HTERT RPE-1 (cell line): Measurements from ENCODE around the gene PRSS1.
"Not testable (repeated sequence)": the region's sequence is repeated elsewhere in the genome, so short reads cannot be mapped to it uniquely, and the experiment has no call there.

Source experiments
- in situ Hi-C: fragments of 300-500 bp; cut with MboI; formaldehyde crosslinking; loops from 4 replicates; pipeline ENCODE4 v1.14.3; 2020; ENCODE audit warnings: low sequenced_read_pairs

Gene PRSS1

GRCh38 chr7:142749218-142749993 lies at the start of gene PRSS1:
Gene PRSS1, plus strand, starts transcription at chr7:142749472. Its CDS starts 13 bp downstream, at chr7:142749485.
- in situ Hi-C loops: no loop called here

GRCh38 chr7:142700935-142701334 lies 48.3 kb upstream of the PRSS1 start:
- in situ Hi-C loops: not testable (repeated sequence)

GRCh38 chr7:142703655-142704305 lies 45.5 kb upstream of the PRSS1 start:
- in situ Hi-C loops: no loop called here

DNA sequence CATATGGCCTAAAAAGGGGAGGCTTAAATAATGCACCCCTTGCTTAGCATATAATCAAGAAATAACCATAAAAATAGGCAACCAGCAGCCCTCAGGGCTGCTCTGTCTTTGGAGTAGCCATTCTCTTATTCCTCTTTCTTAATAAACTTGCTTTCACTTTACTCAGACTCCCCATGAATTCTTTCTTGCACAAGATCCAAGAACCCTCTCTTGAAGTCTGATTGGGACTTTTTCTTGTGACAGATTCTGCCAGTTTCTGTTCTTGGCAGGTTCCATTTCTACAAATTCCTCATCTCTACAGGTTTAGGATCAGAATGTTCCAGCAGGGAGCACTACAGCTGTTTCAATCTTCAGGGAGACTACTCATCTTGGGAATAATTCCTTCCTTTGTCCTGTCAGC lies 40.5 kb upstream of the PRSS1 start:
- in situ Hi-C loops: not testable (repeated sequence)

DNA sequence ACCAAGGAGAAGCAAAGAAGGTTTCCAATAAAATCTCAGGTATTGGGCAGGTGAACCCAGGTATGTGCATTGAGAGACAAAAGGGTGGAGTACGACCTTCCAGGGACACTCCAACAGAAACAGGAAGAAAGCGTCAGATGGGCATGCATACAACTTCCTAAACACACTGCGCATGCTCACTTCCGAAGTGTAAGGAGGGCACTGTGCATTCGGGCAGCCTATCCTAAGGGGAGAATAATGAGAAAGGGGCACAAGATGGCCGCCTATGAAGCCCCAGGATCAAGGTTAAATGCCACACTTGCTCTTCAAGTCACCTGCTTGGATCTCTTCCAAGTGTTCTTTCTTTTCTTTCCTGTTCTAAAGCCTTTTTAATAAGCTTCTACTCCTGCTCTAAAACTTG lies 39.4 kb upstream of the PRSS1 start:
- in situ Hi-C loops: no loop called here

- in situ Hi-C loops: no loop called here
Measured at GRCh38 chr7:142711196-142711595, 38.1 kb upstream of the PRSS1 start.

DNA sequence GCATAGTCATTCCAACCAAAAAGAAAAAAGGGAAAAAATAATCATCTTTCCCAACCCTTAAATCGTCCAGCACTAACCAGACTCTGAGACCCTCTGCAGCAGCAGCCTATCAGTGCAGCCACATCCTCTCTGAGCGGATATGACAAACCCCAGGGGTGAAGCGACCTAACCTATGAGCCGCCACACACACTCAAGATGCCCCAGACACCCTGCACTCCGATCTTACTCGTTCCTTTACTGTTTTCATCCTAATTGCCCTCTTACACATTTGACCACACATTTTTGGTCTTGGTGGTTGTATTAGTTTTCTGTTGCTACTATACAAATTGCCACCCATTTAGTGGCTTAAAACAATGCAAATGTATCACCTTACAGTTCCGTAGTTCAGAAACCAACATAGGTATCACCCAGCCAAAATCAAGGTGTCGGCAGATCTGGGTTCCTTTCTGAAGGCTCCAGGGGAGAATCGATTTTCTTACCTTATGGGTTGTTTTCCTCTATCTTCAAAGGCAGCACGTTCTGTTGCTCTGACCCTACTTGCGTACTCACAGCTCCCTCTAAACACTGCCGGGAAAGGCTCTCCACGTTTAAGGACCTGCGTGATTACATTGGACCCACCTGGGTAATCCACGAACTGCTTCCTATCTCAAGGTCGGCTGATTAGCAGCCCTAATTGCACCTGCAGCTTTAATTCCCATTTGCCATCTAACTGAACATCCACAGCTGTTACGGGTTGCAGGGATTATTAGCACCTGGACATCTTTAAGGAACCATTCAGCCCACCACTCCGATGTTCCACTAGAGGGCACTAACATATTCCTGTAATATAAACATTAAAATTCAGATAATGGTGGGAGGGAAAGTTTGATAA lies 37.3 kb upstream of the PRSS1 start:
- in situ Hi-C loops: no loop called here

DNA sequence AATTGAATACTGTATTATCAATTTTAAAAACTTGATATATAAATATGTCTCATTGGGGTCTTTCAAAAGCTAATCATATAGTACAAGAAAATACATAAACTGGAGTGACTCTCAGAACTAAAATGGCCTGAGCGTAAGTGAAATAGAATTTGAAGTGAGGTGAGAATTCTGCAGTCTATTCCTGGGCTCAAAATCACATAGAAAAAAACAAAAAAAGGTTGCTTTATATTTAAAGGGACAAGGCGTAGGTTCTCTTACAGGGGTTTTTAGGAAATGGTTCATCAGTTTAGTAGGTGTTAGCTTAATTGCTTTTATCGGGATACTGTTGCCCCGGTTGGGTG lies 36.7 kb upstream of the PRSS1 start:
- in situ Hi-C loops: no loop called here

DNA sequence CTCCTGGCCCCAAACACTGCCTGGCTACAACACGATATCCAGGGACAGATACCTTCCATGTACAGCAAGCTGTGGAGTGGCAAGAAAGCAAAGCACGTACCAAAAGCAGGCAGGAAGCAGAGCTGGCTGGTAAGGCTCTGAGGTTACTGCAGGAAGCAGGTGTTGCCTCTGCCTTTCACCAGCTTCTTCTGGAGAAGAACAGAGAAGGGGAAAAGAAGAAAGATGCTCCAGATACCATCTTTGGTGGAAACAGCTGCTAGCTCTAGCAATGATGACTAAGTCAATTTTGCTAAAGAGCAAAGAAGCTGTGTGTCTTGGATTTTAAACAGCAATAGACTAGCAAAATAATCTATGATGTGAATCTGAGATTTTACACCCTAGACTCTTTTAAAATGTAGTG lies 34.9 kb upstream of the PRSS1 start:
- in situ Hi-C loops: no loop called here

DNA sequence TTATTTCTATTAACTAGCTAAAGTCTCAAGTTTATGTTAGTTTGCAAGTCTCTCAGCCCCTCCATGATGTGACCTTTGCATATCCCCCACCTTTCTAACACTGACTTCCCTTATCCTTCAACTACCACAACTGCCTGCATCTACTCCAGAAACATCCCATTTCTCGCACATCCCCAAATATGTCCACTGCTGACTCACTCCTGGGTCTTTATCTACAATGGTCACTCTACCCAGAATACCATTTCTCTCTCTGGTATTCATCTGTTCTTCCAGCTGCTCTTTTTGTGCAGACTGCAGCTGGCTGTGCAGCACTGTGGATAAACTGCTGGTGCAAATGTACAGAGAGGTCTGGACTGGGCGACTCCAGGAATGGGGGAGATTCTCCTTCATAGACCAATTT lies 32.7 kb upstream of the PRSS1 start:
- in situ Hi-C loops: no loop called here

GRCh38 chr7:142717453-142717852 lies 31.8 kb upstream of the PRSS1 start:
- in situ Hi-C loops: no loop called here

DNA sequence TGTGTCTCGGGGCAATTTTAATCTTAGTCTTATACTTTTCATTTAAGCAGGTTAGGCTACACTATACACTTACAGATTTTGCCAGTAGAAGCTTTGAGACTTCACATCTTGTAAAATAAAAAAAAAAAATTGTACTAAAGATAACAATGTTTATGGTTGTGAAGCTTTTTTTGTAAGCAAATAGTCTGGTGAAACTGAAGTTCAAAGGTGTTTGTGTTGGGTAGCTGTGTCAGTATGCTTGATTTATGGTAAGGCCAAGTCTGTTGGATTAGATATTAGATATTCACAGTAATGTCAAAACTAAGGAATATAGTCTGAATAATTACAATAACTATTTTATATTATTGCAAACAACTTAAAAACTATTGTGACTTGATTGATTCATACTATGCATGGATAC lies 31.0 kb upstream of the PRSS1 start:
- in situ Hi-C loops: no loop called here

GRCh38 chr7:142720172-142720773 lies 29.0 kb upstream of the PRSS1 start:
- in situ Hi-C loops: no loop called here

DNA sequence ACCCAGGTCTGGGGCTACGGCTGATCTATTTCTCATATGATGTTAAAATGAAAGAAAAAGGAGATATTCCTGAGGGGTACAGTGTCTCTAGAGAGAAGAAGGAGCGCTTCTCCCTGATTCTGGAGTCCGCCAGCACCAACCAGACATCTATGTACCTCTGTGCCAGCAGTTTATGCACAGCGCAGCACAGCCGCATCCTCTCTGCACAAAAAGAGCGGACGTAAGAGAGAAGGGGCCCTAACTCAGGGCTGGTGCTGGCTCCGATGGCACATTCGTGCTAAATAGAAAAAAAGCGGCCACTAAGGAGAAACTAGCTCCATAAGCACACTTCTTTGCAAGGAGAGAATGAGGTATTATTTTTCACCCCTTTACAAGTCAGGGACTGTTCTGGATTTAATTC lies 28.3 kb upstream of the PRSS1 start:
- in situ Hi-C loops: no loop called here

DNA sequence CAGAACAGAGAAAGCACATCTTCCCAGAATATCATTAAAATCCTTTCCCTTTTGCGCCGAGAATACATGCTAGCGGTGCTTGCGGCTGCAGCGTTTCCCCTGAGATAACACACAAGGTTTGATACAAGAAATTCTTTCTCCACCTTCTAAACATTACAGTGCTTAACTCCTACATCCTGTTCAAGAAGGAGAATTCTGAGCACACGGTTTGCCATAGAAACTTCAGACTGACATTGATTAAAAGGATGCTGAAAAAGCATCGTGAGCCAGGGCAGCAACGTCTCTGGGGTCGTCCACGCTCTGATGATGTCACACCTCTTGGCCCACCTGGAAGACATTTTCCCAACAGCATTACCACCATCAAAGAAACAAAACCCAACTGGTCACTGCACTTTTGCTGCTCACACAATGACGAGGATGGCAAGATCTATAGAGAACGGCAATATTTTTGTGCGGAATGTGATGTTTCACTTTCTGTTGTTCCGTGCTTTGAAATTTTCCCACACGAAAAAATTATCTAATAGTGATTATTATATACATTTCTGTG lies 27.0 kb upstream of the PRSS1 start:
- in situ Hi-C loops: no loop called here

DNA sequence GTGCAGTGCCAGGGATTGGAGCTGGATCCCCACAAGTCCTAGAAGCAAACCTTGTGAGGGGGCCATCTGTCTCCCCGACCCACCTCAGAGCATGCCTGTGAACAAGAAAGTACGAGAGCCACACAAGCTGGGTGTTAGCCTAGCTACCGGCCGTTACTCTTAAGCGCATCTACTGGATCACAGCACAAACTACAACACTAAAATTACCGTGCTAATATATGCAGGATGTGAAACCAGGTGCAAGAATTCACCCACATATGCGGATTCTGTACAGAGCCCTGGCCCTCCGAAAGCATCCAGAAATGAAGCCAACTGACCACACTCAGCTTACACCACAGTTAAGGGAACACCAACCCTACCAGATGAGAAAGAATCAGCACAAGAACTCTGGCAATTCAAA lies 16.0 kb upstream of the PRSS1 start:
- in situ Hi-C loops: no loop called here

DNA sequence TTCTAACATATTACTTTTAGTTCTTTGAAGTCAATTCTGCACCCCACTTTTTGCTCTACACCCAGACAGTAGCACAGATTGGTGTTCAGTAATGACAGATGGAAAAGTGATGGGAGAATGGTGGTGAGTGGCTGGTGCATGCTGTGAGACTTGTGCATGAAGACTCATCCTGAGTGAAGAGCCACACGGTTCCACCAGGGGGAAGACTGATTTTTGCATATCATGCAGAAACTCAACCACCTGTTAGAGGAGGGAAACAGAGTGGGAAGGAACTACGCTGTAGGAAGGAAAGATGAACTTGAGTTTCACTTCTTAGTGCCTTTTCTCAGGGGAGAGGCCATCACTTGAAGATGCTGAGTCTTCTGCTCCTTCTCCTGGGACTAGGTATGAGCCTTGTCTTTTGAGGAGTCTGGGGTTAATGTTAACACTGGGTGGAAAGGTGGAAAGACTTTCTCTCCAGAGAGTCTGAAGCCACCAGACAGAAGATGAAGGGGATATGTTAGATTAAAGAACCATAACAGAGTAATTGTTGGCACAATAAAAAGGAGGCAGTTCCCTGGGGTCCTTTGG lies 9.3 kb upstream of the PRSS1 start:
- in situ Hi-C loops: no loop called here

DNA sequence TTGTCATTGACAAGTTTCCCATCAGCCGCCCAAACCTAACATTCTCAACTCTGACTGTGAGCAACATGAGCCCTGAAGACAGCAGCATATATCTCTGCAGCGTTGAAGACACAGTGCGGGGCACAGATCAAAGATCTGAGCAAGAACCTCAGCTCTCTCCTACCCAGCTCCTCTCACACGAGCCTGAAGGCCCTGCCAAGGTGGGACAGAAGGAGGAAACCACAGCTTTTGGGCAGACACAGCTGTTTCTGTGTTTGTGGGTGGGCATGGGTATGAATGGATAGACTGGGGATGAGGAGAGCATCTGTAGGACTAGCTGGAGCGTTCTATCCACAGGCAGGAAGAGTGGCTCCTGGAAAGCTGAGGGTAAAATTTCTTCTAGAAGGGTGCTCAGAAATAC lies 8.5 kb upstream of the PRSS1 start:
- in situ Hi-C loops: no loop called here

- in situ Hi-C loops: not testable (repeated sequence)
Measured at GRCh38 chr7:142741932-142742331, 7.3 kb upstream of the PRSS1 start.

GRCh38 chr7:142745091-142745635 lies 4.1 kb upstream of the PRSS1 start:
- in situ Hi-C loops: no loop called here
